A172 (cell line): ENCODE measurements around the gene HEG1. TPM values are rescaled to one million over a fixed set of nuclear protein-coding genes. Genes with fewer than 3 reads are reported as not detected.

ENCODE experiments used
- total RNA-seq: library from RNA; depleted of rRNA; stranded (reverse); fragments of >200 nt; shearing (Covaris generic); gene quantifications from 2 replicates; pipeline ENCODE4 v1.2.3, GENCODE V29; 2014; rRNA removed

The HEG1 gene
- total RNA-seq, 1 experiment from 2014 or later = 47.2 TPM

Other genes starting within 250 kb of the HEG1 start
- gene ITGB5, start 168.6 kb downstream of the HEG1 start, total RNA-seq = 118 and 146 TPM in 2 replicates
- gene MUC13, start 121.2 kb downstream of the HEG1 start, total RNA-seq = 0.17 TPM in 1 of 2 replicates, not detected in the other
- 10.7 and 24.9 TPM in 2 replicates for gene SLC12A8, start 156.8 kb upstream of the HEG1 start, total RNA-seq